ENCODE measurements around the gene ATN1. TPM values are rescaled to one million over a fixed set of nuclear protein-coding genes. Genes with fewer than 3 reads are reported as not detected.
"Not testable (repeated sequence)": the region's sequence is repeated elsewhere in the genome, so short reads cannot be mapped to it uniquely, and the experiment has no call there.

The ATN1 gene
- 2.2 and 6.2 TPM in 2 replicates for total RNA-seq (2014; rRNA removed; shearing (Covaris generic))

- in situ Hi-C loops (cut with HindIII; ENCODE audit: low sequenced_read_pairs) = no loop called here
- DNase-seq (ENCODE audit: low spot score) = peak; percentile 87
Measured at GRCh38 chr12:6927379-6928021, at the start of gene ATN1. ATN1 (plus strand) TSS chr12:6927959; CDS start chr12:6934002, 6,043 bp downstream.

- in situ Hi-C loops (cut with HindIII; ENCODE audit: low sequenced_read_pairs); DNase-seq (ENCODE audit: low spot score): not testable (repeated sequence)
Measured at GRCh38 chr12:6879824-6880223, 47.9 kb upstream of the ATN1 start.

- in situ Hi-C loops (cut with HindIII; ENCODE audit: low sequenced_read_pairs) = no loop called here
- no peak for DNase-seq (ENCODE audit: low spot score)
Measured at GRCh38 chr12:6883252-6883651, 44.5 kb upstream of the ATN1 start.

- in situ Hi-C loops (cut with HindIII; ENCODE audit: low sequenced_read_pairs) = no loop called here
- no peak for DNase-seq (ENCODE audit: low spot score)
Measured at GRCh38 chr12:6883683-6884082, 44.1 kb upstream of the ATN1 start.

GRCh38 chr12:6884539-6884938 is 43.2 kb upstream of the ATN1 start:
- in situ Hi-C loops (cut with HindIII; ENCODE audit: low sequenced_read_pairs) = no loop called here
- no peak for DNase-seq (ENCODE audit: low spot score)

GRCh38 chr12:6886206-6886999 is 41.4 kb upstream of the ATN1 start:
- DNase-seq (ENCODE audit: low spot score); in situ Hi-C loops (cut with HindIII; ENCODE audit: low sequenced_read_pairs): not testable (repeated sequence)

- DNase-seq (ENCODE audit: low spot score) = no peak
- in situ Hi-C loops (cut with HindIII; ENCODE audit: low sequenced_read_pairs) = no loop called here
Measured at GRCh38 chr12:6887460-6887859, 40.3 kb upstream of the ATN1 start.

- no peak for DNase-seq (ENCODE audit: low spot score)
- in situ Hi-C loops (cut with HindIII; ENCODE audit: low sequenced_read_pairs) = no loop called here
Measured at GRCh38 chr12:6888360-6888759, 39.4 kb upstream of the ATN1 start.

- in situ Hi-C loops (cut with HindIII; ENCODE audit: low sequenced_read_pairs); DNase-seq (ENCODE audit: low spot score): not testable (repeated sequence)
Measured at GRCh38 chr12:6888794-6889193, 39.0 kb upstream of the ATN1 start.

- DNase-seq (ENCODE audit: low spot score); in situ Hi-C loops (cut with HindIII; ENCODE audit: low sequenced_read_pairs): not testable (repeated sequence)
Measured at GRCh38 chr12:6889775-6890573, 37.8 kb upstream of the ATN1 start.

GRCh38 chr12:6890789-6891645 is 36.7 kb upstream of the ATN1 start:
- DNase-seq (ENCODE audit: low spot score) = peak; percentile 96
- in situ Hi-C loops (cut with HindIII; ENCODE audit: low sequenced_read_pairs) = no loop called here

- no peak for DNase-seq (ENCODE audit: low spot score)
- in situ Hi-C loops (cut with HindIII; ENCODE audit: low sequenced_read_pairs) = no loop called here
Measured at GRCh38 chr12:6891646-6892001, 36.1 kb upstream of the ATN1 start.

- DNase-seq (ENCODE audit: low spot score); in situ Hi-C loops (cut with HindIII; ENCODE audit: low sequenced_read_pairs): not testable (repeated sequence)
Measured at GRCh38 chr12:6892683-6893082, 35.1 kb upstream of the ATN1 start.

- in situ Hi-C loops (cut with HindIII; ENCODE audit: low sequenced_read_pairs) = no loop called here
- no peak for DNase-seq (ENCODE audit: low spot score)
Measured at GRCh38 chr12:6894321-6894720, 33.4 kb upstream of the ATN1 start.

- in situ Hi-C loops (cut with HindIII; ENCODE audit: low sequenced_read_pairs) = no loop called here
- DNase-seq (ENCODE audit: low spot score) = peak; percentile 95
Measured at GRCh38 chr12:6896846-6897435, 30.8 kb upstream of the ATN1 start.

GRCh38 chr12:6899427-6899826 is 28.3 kb upstream of the ATN1 start:
- in situ Hi-C loops (cut with HindIII; ENCODE audit: low sequenced_read_pairs) = no loop called here
- no peak for DNase-seq (ENCODE audit: low spot score)

GRCh38 chr12:6899837-6900519 is 27.8 kb upstream of the ATN1 start:
- DNase-seq (ENCODE audit: low spot score) = peak; percentile 49
- in situ Hi-C loops (cut with HindIII; ENCODE audit: low sequenced_read_pairs) = no loop called here

- in situ Hi-C loops (cut with HindIII; ENCODE audit: low sequenced_read_pairs) = no loop called here
- peak; percentile 77 for DNase-seq (ENCODE audit: low spot score)
Measured at GRCh38 chr12:6902448-6902847, 25.3 kb upstream of the ATN1 start.

All from G401 (cell line).